ENCODE data around the gene ERCC6L2.

- no peak for TF ChIP-seq CTCF (IDR thresholded peaks at IDR 0.05)
- TF ChIP-seq POLR2AphosphoS5 (IDR thresholded peaks at IDR 0.05) = no peak
Observed at GRCh38 chr9:95923794-95924193, 48.3 kb downstream of the ERCC6L2 start.
